ENCODE data around the gene HSD17B11. TPM values are rescaled to one million over a fixed set of nuclear protein-coding genes. Genes with fewer than 3 reads are reported as not detected.

Gene HSD17B11
- total and polyA plus RNA-seq, 12 donors, result 34.1 to 202 (median 96.1) TPM

- no peaks in the 10 kb centered on the region for H3K27me3 ChIP-seq
- 35 to 48% (median 39%) methylated on average over 4 of the region's 4 CpGs for WGBS, 4 donors
- intact Hi-C loops (cut with DNase I), result loop anchor here (10.0 kb wide), 1 partner anchor 89 kb away; no protein-coding TSS in a partner anchor
- H3K9me3 ChIP-seq (replicated peaks in 1 of 3), result no peaks in the 10 kb centered on the region
- peak overlapping the region in 4 of 5 donors; percentile 18 to 72 (median 56) for H3K27ac ChIP-seq
- peaks cover 0 to 35% of the 10 kb centered on the region in 2 donors for H3K36me3 ChIP-seq (replicated peaks in 1 of 2)
- peaks cover 4 to 25% of the 10 kb centered on the region in 2 donors for H3K4me1 ChIP-seq (replicated peaks in 1 of 2)
- peak in 6 of 7 donors; percentile 48 to 68 (median 54) for DNase-seq
- TF ChIP-seq CTCF (IDR thresholded peaks at IDR 0.05) (peak; percentile 57 to 93 (median 79)), POLR2A (IDR thresholded peaks at IDR 0.05) (no peak)
- no peak overlapping the region for H3K4me3 ChIP-seq
Observed at GRCh38 chr4:87375719-87376291, 15.2 kb downstream of the HSD17B11 start.

GRCh38 chr4:87370068-87370467 is 20.9 kb downstream of the HSD17B11 start:
- no peak for TF ChIP-seq POLR2A (IDR thresholded peaks at IDR 0.05)
- no peak for TF ChIP-seq CTCF (IDR thresholded peaks at IDR 0.05)
- Histone ChIP-seq H3K9me3 (replicated peaks in 1 of 3) (no peaks in the 10 kb centered on the region), H3K4me3 (no peak overlapping the region), H3K4me1 (replicated peaks in 1 of 2) (peaks cover 0 to 6% of the 10 kb centered on the region in 2 donors), H3K36me3 (replicated peaks in 1 of 2) (peaks cover 0 to 57% of the 10 kb centered on the region in 2 donors), H3K27me3 (no peaks in the 10 kb centered on the region), H3K27ac (no peak overlapping the region)
- WGBS, 4 donors, result 78 to 86% (median 81%) methylated on average over 2 of the region's 2 CpGs
- no peak for DNase-seq
- intact Hi-C loops (cut with DNase I), result loop anchor here (10.0 kb wide), 1 partner anchor 95 kb away; no protein-coding TSS in a partner anchor

- no peak for DNase-seq
- intact Hi-C loops (cut with DNase I), result no loop called here
- TF ChIP-seq CTCF (IDR thresholded peaks at IDR 0.05), result no peak
- no peak for TF ChIP-seq POLR2A (IDR thresholded peaks at IDR 0.05)
- no peak overlapping the region for H3K4me3 ChIP-seq
- H3K4me1 ChIP-seq (replicated peaks in 1 of 2), result no peaks in the 10 kb centered on the region
- H3K9me3 ChIP-seq (replicated peaks in 1 of 3), result no peaks in the 10 kb centered on the region
- peaks cover 0 to 52% of the 10 kb centered on the region in 2 donors for H3K36me3 ChIP-seq (replicated peaks in 1 of 2)
- no peaks in the 10 kb centered on the region for H3K27me3 ChIP-seq
- H3K27ac ChIP-seq, result no peak overlapping the region
- WGBS, 4 donors, result 70 to 99% (median 87%) methylated on average over 2 of the region's 2 CpGs
Observed at GRCh38 chr4:87366521-87367162, 24.3 kb downstream of the HSD17B11 start.

- DNase-seq, result no peak
- no peaks in the 10 kb centered on the region for H3K9me3 ChIP-seq (replicated peaks in 1 of 3)
- no peak overlapping the region for H3K27ac ChIP-seq
- no peak for TF ChIP-seq CTCF (IDR thresholded peaks at IDR 0.05)
- no peak for TF ChIP-seq POLR2A (IDR thresholded peaks at IDR 0.05)
- no peaks in the 10 kb centered on the region for H3K27me3 ChIP-seq
- H3K36me3 ChIP-seq (replicated peaks in 1 of 2), result peaks cover 0 to 44% of the 10 kb centered on the region in 2 donors
- H3K4me3 ChIP-seq, result no peak overlapping the region
- intact Hi-C loops (cut with DNase I), result no loop called here
- whole genome bisulfite sequencing, 4 donors, result 48 to 74% (median 65%) methylated on average over 1 of the region's 1 CpG
- H3K4me1 ChIP-seq (replicated peaks in 1 of 2), result no peaks in the 10 kb centered on the region
Observed at GRCh38 chr4:87365348-87365747, 25.6 kb downstream of the HSD17B11 start.
